ENCODE measurements around the gene DGAT2. TPM values are rescaled to one million over a fixed set of nuclear protein-coding genes. Genes with fewer than 3 reads are reported as not detected.
A peak's percentile ranks its signal among the peaks of the same experiment; 100 is the strongest.

The DGAT2 gene
- polyA plus RNA-seq, 4 donors = 3.4 to 5.2 (median 3.7) TPM

GRCh38 chr11:75797116-75797515 lies 28.5 kb downstream of the DGAT2 start:
- no peak for DNase-seq (ENCODE audit: low read depth in 4 of 4, low spot score in 2 of 4)

GRCh38 chr11:75797792-75798191 lies 29.2 kb downstream of the DGAT2 start:
- no peak for DNase-seq (ENCODE audit: low read depth in 4 of 4, low spot score in 2 of 4)

GRCh38 chr11:75800136-75800675 lies 31.6 kb downstream of the DGAT2 start:
- DNase-seq (ENCODE audit: low read depth in 4 of 4, low spot score in 2 of 4) = no peak

- no peak for DNase-seq (ENCODE audit: low read depth in 4 of 4, low spot score in 2 of 4)
Observed at GRCh38 chr11:75800728-75801361, 32.3 kb downstream of the DGAT2 start.

- DNase-seq (ENCODE audit: low read depth in 4 of 4, low spot score in 2 of 4) = no peak
Observed at GRCh38 chr11:75801362-75802020, 32.9 kb downstream of the DGAT2 start.

- no peak for DNase-seq (ENCODE audit: low read depth in 4 of 4, low spot score in 2 of 4)
Observed at GRCh38 chr11:75802021-75802912, 33.7 kb downstream of the DGAT2 start.

- DNase-seq (ENCODE audit: low read depth in 4 of 4, low spot score in 2 of 4) = peak in 2 of 4 donors; percentile 47 to 62
Observed at GRCh38 chr11:75802913-75803820, 34.6 kb downstream of the DGAT2 start.

- DNase-seq (ENCODE audit: low read depth in 4 of 4, low spot score in 2 of 4) = no peak
Observed at GRCh38 chr11:75809111-75809510, 40.5 kb downstream of the DGAT2 start.

GRCh38 chr11:75809991-75810390 lies 41.4 kb downstream of the DGAT2 start:
- DNase-seq (ENCODE audit: low read depth in 4 of 4, low spot score in 2 of 4) = no peak

- no peak for DNase-seq (ENCODE audit: low read depth in 4 of 4, low spot score in 2 of 4)
Observed at GRCh38 chr11:75810637-75811390, 42.2 kb downstream of the DGAT2 start.

GRCh38 chr11:75811485-75811884 lies 42.9 kb downstream of the DGAT2 start:
- no peak for DNase-seq (ENCODE audit: low read depth in 4 of 4, low spot score in 2 of 4)

GRCh38 chr11:75812542-75813040 lies 44.0 kb downstream of the DGAT2 start:
- no peak for DNase-seq (ENCODE audit: low read depth in 4 of 4, low spot score in 2 of 4)

- DNase-seq (ENCODE audit: low read depth in 4 of 4, low spot score in 2 of 4) = no peak
Observed at GRCh38 chr11:75813124-75813523, 44.5 kb downstream of the DGAT2 start.

GRCh38 chr11:75813622-75814039 lies 45.1 kb downstream of the DGAT2 start:
- DNase-seq (ENCODE audit: low read depth in 4 of 4, low spot score in 2 of 4) = no peak

GRCh38 chr11:75814363-75814676 lies 45.7 kb downstream of the DGAT2 start:
- DNase-seq (ENCODE audit: low read depth in 4 of 4, low spot score in 2 of 4) = no peak

- DNase-seq (ENCODE audit: low read depth in 4 of 4, low spot score in 2 of 4) = peak; percentile 99 to 100 (median 99)
Observed at GRCh38 chr11:75814677-75815344, 46.2 kb downstream of the DGAT2 start, which contains the start of gene UVRAG. TSS of gene UVRAG (plus strand) at chr11:75815210. CDS start at chr11:75815408, 198 bp downstream.

GRCh38 chr11:75815345-75816168 lies 47.0 kb downstream of the DGAT2 start:
- peak in 2 of 4 donors; percentile 32 to 37 for DNase-seq (ENCODE audit: low read depth in 4 of 4, low spot score in 2 of 4)
